Esophagus muscularis mucosa (tissue), 3 donors: ENCODE data around the gene SERPINB1.

Experiments used
- POLR2A ChIP-seq: fragments of 450-650 bp; IDR thresholded peaks from one replicate; pipeline ENCODE4 v1.6.1; 2017; ENCODE audit warnings: antibody characterized with exemption, moderate library complexity, mild to moderate bottlenecking, low read depth
- TF ChIP-seq, protein P1 (sequence below), 3 experiments: fragments of 200-600 bp in 2 of 3; fragments of 450-650 bp in 1 of 3; sonication (generic) in 2 of 3; IDR thresholded peaks; one replicate each; pipeline ENCODE4 v1.5.1; 2017 to 2019; ENCODE audit warnings: antibody characterized with exemption in 3 of 3, mild to moderate bottlenecking in 2 of 3, moderate library complexity in 1 of 3

DNA sequence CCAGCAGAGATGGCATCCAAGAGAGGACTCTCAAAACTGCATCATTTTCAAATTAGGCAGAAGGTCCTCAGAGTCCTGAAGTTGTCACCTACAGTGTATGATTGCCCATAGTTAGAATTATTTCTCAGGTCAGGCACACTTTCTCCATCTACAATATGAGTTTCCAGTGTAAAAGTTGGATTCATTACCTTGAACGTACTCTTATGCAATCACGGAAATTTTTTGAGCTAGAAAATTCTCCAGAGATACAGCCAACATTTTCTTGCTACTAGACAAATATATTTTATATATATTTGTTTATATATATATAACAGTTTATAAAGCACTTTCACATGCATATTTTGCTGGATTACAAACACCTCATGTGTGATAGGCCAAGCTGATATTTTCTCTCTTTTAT, 29.4 kb upstream of the SERPINB1 start:
- TF ChIP-seq POLR2A = no peak
- TF ChIP-seq, protein P1, sequence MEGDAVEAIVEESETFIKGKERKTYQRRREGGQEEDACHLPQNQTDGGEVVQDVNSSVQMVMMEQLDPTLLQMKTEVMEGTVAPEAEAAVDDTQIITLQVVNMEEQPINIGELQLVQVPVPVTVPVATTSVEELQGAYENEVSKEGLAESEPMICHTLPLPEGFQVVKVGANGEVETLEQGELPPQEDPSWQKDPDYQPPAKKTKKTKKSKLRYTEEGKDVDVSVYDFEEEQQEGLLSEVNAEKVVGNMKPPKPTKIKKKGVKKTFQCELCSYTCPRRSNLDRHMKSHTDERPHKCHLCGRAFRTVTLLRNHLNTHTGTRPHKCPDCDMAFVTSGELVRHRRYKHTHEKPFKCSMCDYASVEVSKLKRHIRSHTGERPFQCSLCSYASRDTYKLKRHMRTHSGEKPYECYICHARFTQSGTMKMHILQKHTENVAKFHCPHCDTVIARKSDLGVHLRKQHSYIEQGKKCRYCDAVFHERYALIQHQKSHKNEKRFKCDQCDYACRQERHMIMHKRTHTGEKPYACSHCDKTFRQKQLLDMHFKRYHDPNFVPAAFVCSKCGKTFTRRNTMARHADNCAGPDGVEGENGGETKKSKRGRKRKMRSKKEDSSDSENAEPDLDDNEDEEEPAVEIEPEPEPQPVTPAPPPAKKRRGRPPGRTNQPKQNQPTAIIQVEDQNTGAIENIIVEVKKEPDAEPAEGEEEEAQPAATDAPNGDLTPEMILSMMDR (IDR thresholded peaks at IDR 0.05) = no peak
